Osteoblast (primary cell): ENCODE data around the gene CCL20. TPM values are rescaled to one million over a fixed set of nuclear protein-coding genes. Genes with fewer than 3 reads are reported as not detected.

Source experiments
- DNase-seq: peaks from one replicate; pipeline ENCODE4 v3.0.0; 2011; ENCODE audit warnings: low spot score, mixed read lengths; ENCODE audit not compliant: insufficient read length; ENCODE audit errors: missing footprints
- H2AFZ ChIP-seq: 2 replicates; pipeline ENCODE4 v1.6.0; 2011; ENCODE audit warnings: mild to moderate bottlenecking, low read length
- H3K27ac ChIP-seq: 2 replicates; pipeline ENCODE4 v1.5.1; 2011; ENCODE audit warnings: mild to moderate bottlenecking, low read depth, low read length, moderate library complexity
- H3K27me3 ChIP-seq: 2 replicates; pipeline ENCODE4 v1.6.0; 2012; ENCODE audit warnings: mild to moderate bottlenecking, control low read depth, inconsistent platforms, low read length, moderate library complexity; ENCODE audit not compliant: insufficient read depth
- H3K36me3 ChIP-seq: 2 replicates; pipeline ENCODE4 v1.5.1; 2011; ENCODE audit warnings: mild to moderate bottlenecking, low read length, control low read depth, moderate library complexity; ENCODE audit not compliant: insufficient read depth
- H3K4me1 ChIP-seq: 2 replicates; pipeline ENCODE4 v1.5.1; 2011; ENCODE audit warnings: mild to moderate bottlenecking, low read length, control low read depth, moderate library complexity; ENCODE audit not compliant: insufficient read depth
- H3K4me2 ChIP-seq: 2 replicates; pipeline ENCODE4 v1.6.0; 2011; ENCODE audit warnings: mild to moderate bottlenecking, low read length; ENCODE audit not compliant: insufficient read depth
- H3K4me3 ChIP-seq: fragments of 200-600 bp; sonication (generic); 3 replicates; pipeline ENCODE4 v1.5.1; 2012; ENCODE audit warnings: mild to moderate bottlenecking, low read length, inconsistent platforms; ENCODE audit not compliant: insufficient read depth
- H3K79me2 ChIP-seq: 2 replicates; pipeline ENCODE4 v1.6.0; 2012; ENCODE audit warnings: mild to moderate bottlenecking, low read length, control low read depth, inconsistent platforms; ENCODE audit not compliant: insufficient read depth
- H3K9me3 ChIP-seq: 2 replicates; pipeline ENCODE4 v1.5.1; 2011; ENCODE audit warnings: low read depth, low read length, control low read depth
- H4K20me1 ChIP-seq: 2 replicates; pipeline ENCODE4 v1.6.0; 2012; ENCODE audit warnings: mild to moderate bottlenecking, low read length, control low read depth; ENCODE audit not compliant: insufficient read depth
- CTCF ChIP-seq: IDR thresholded peaks from 2 replicates; pipeline ENCODE4 v1.5.1; 2011; ENCODE audit warnings: mild to moderate bottlenecking, low read depth, low read length, moderate library complexity; ENCODE audit errors: extremely low read depth
- total RNA-seq: library from RNA; depleted of rRNA; stranded (reverse); fragments of >200 nt; gene quantifications from 2 replicates; pipeline ENCODE4 v1.2.3, GENCODE V29; 2012

The CCL20 gene
- total RNA-seq, 1 donor, result 1.1 TPM

- Histone ChIP-seq H3K36me3 (no peaks in the 10 kb centered on the region), H3K4me3 (no peak overlapping the region), H4K20me1 (no peaks in the 10 kb centered on the region), H3K4me2 (no peak overlapping the region), H3K79me2 (no peaks in the 10 kb centered on the region), H3K4me1 (peaks cover 20% of the 10 kb centered on the region), H2AFZ (no peak overlapping the region), H3K9me3 (no peaks in the 10 kb centered on the region), H3K27me3 (no peaks in the 10 kb centered on the region), H3K27ac (no peak overlapping the region)
- no peak for DNase-seq
- TF ChIP-seq CTCF, result no peak
Observed at GRCh38 chr2:227813229-227813561, 447 bp upstream of the CCL20 start.

- H3K36me3 ChIP-seq, result no peaks in the 10 kb centered on the region
- H3K27ac ChIP-seq, result no peak overlapping the region
- H3K4me2 ChIP-seq, result no peak overlapping the region
- H4K20me1 ChIP-seq, result no peaks in the 10 kb centered on the region
- H3K4me3 ChIP-seq, result no peak overlapping the region
- no peaks in the 10 kb centered on the region for H3K79me2 ChIP-seq
- TF ChIP-seq CTCF, result no peak
- peaks cover 31% of the 10 kb centered on the region for H3K4me1 ChIP-seq
- DNase-seq, result no peak
- H2AFZ ChIP-seq, result peak overlapping the region; percentile 23
- H3K27me3 ChIP-seq, result no peaks in the 10 kb centered on the region
- no peaks in the 10 kb centered on the region for H3K9me3 ChIP-seq
Observed at GRCh38 chr2:227815066-227815465, 1.4 kb downstream of the CCL20 start.

- Histone ChIP-seq H3K4me2 (peak overlapping the region; percentile 71), H3K9me3 (no peaks in the 10 kb centered on the region), H4K20me1 (no peaks in the 10 kb centered on the region), H3K79me2 (no peaks in the 10 kb centered on the region), H2AFZ (no peak overlapping the region), H3K4me3 (no peak overlapping the region), H3K27me3 (no peaks in the 10 kb centered on the region), H3K27ac (peak overlapping the region; percentile 96), H3K36me3 (no peaks in the 10 kb centered on the region), H3K4me1 (peaks cover 31% of the 10 kb centered on the region)
- DNase-seq, result no peak
- TF ChIP-seq CTCF, result no peak
Observed at GRCh38 chr2:227816507-227817294, 3.1 kb downstream of the CCL20 start.

- H3K27me3 ChIP-seq, result no peaks in the 10 kb centered on the region
- TF ChIP-seq CTCF, result no peak
- no peak overlapping the region for H2AFZ ChIP-seq
- H4K20me1 ChIP-seq, result no peaks in the 10 kb centered on the region
- H3K79me2 ChIP-seq, result no peaks in the 10 kb centered on the region
- H3K4me1 ChIP-seq, result peaks cover 31% of the 10 kb centered on the region
- H3K4me2 ChIP-seq, result peak overlapping the region; percentile 71
- DNase-seq, result no peak
- H3K36me3 ChIP-seq, result no peaks in the 10 kb centered on the region
- peak overlapping the region; percentile 57 for H3K4me3 ChIP-seq
- peak overlapping the region; percentile 96 for H3K27ac ChIP-seq
- H3K9me3 ChIP-seq, result no peaks in the 10 kb centered on the region
Observed at GRCh38 chr2:227817336-227817735, 3.7 kb downstream of the CCL20 start.
